Fibroblast of mammary gland (primary cell): Measurements from ENCODE around the gene HTR3C.
"Not testable (repeated sequence)": the region's sequence is repeated elsewhere in the genome, so short reads cannot be mapped to it uniquely, and the experiment has no call there.

Source experiments
- DNase-seq: peaks from one replicate; pipeline ENCODE4 v3.0.0-alpha.2; 2010; ENCODE audit warnings: low read depth
- H3K4me3 ChIP-seq: 2 replicates; pipeline ENCODE4 v1.5.1; 2011; ENCODE audit warnings: low read depth, mild to moderate bottlenecking, low read length, moderate library complexity; ENCODE audit not compliant: control insufficient read depth
- CTCF ChIP-seq: conservative IDR thresholded peaks from 2 replicates; pipeline ENCODE4 v1.5.1; 2011; ENCODE audit warnings: low read depth, low read length, inconsistent platforms; ENCODE audit not compliant: control insufficient read depth, insufficient read depth

The HTR3C gene

GRCh38 chr3:184050217-184050847 lies 2.5 kb upstream of the HTR3C start:
- no peak for DNase-seq
- no peak overlapping the region for H3K4me3 ChIP-seq
- no peak for TF ChIP-seq CTCF

- no peak for TF ChIP-seq CTCF
- peak; percentile 95 for DNase-seq
- no peak overlapping the region for H3K4me3 ChIP-seq
These were observed 5.2 kb downstream of the HTR3C start for GRCh38 chr3:184058029-184058428.

- no peak for TF ChIP-seq CTCF
- DNase-seq = no peak
- no peak overlapping the region for H3K4me3 ChIP-seq
These were observed 6.6 kb downstream of the HTR3C start for GRCh38 chr3:184059424-184059823.

- H3K4me3 ChIP-seq = no peak overlapping the region
These were observed 9.8 kb downstream of the HTR3C start for GRCh38 chr3:184062637-184063036.

GRCh38 chr3:184066211-184066610 lies 13.4 kb downstream of the HTR3C start:
- no peak overlapping the region for H3K4me3 ChIP-seq
- DNase-seq = peak; percentile 30
- no peak for TF ChIP-seq CTCF

More at GRCh38 chr3:184062637-184063036, 9.8 kb downstream of the HTR3C start:
- TF ChIP-seq CTCF = no peak
- no peak for DNase-seq

- no peak for TF ChIP-seq CTCF
- no peak for DNase-seq
- H3K4me3 ChIP-seq = no peak overlapping the region
These were observed 14.8 kb downstream of the HTR3C start for GRCh38 chr3:184067573-184068055.

- H3K4me3 ChIP-seq = no peak overlapping the region
- TF ChIP-seq CTCF = no peak
- no peak for DNase-seq
These were observed 15.5 kb downstream of the HTR3C start for GRCh38 chr3:184068344-184068743.

- DNase-seq, H3K4me3 ChIP-seq: not testable (repeated sequence)
These were observed 18.3 kb downstream of the HTR3C start for GRCh38 chr3:184071142-184071541.
